Measurements from ENCODE around the gene ZNF518B.

DNA sequence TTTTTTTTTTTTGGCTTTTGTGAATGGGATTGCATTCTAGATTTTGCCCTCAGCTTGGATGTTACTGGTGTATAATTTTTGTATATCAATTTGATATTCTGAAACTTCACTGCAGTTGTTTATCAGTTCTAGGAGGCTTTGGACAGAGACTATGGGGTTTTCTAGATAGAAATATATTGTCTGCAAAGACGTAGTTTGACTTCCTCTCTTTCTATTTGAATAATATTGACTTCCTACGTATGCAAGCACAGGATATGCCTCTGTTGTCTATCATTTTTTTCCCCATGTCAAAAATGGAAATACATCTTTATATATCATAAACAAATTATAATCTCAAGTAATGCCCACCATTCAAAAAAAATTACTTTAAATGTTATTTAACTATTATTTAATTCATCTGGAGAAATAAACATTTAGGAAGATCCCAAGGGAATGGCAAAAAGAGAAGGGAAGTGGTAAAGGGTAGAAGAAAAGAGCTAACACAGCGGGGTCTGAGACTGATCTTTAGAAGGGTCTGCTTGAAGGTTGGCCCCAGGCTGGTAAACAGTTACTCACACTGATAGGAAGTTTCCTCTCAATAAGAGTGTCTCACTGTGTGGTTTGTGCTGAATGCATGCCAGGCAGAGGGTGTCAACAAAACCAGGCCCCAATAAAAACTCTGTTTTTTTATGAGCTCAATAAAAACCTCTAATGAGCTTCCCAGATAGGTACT is 35.7 kb downstream of the ZNF518B start:
- TF ChIP-seq, protein P1, sequence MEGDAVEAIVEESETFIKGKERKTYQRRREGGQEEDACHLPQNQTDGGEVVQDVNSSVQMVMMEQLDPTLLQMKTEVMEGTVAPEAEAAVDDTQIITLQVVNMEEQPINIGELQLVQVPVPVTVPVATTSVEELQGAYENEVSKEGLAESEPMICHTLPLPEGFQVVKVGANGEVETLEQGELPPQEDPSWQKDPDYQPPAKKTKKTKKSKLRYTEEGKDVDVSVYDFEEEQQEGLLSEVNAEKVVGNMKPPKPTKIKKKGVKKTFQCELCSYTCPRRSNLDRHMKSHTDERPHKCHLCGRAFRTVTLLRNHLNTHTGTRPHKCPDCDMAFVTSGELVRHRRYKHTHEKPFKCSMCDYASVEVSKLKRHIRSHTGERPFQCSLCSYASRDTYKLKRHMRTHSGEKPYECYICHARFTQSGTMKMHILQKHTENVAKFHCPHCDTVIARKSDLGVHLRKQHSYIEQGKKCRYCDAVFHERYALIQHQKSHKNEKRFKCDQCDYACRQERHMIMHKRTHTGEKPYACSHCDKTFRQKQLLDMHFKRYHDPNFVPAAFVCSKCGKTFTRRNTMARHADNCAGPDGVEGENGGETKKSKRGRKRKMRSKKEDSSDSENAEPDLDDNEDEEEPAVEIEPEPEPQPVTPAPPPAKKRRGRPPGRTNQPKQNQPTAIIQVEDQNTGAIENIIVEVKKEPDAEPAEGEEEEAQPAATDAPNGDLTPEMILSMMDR (IDR thresholded peaks at IDR 0.05), result no peak
- no peak for TF ChIP-seq POLR2A (IDR thresholded peaks at IDR 0.05)

Measured in right lobe of liver (tissue), 4 donors.